Glomerular visceral epithelial cell (primary cell): ENCODE data around the gene CMSS1.

Experiments used
- DNase-seq: peaks from one replicate; pipeline ENCODE4 v3.0.0-alpha.2; 2016; ENCODE audit errors: extremely low spot score

Gene CMSS1

DNA sequence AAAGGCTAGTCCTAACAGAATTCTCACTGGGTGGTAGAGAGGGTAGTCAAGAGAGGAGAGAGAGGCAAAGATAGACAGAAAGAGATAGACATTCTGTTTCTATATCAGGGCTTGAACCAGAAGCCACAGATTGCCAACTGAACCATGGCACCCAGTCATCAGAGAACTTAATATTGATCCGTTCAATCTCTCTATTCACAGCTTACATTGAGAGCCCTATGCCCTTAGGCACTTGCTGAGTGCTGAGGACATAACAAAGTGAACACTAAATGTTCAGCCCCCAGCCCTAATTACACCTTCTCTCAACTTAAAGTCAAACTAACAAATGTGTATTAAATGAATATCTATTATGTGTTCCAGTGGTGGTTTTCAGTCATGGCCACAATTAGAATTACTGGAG lies 172.5 kb downstream of the CMSS1 start:
- DNase-seq, result no peak

DNA sequence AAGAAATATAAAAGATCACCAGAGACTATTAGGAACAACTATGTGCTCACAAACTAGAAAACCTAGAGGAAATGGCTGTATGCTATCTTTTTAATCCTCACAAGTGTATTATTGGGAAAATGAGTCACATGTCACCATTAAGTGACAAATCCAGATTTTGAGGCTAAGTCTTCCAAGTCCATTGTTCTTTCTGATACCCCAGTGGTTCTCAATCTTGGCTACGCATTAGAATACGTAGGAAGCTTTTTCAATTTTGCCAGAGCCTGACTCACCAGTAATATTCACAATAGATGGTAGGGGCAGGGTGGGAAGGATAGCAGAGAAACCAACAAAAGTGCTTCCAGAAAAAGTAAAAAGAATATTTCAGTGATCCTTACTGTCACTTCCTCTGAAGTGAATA lies 179.6 kb downstream of the CMSS1 start:
- DNase-seq, result no peak

DNA sequence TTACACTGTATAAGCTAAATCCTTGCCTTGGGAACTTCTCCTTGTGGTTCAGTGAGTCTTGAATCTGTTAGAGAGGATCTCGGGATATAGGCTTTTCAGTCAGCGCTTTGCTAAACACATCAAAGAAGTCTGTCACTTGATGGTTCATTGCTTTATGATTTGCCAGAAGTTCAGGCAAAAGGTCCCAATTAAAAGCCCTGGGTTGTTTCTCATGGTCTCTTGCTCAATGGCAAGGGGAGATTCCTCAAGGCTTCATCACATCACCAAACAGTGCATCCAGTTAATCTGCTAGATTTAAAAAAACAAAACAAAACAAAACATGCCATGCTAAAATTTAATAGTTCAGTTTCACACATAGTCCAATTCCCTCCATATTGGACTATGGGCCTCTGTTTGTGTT lies 181.9 kb downstream of the CMSS1 start:
- no peak for DNase-seq

DNA sequence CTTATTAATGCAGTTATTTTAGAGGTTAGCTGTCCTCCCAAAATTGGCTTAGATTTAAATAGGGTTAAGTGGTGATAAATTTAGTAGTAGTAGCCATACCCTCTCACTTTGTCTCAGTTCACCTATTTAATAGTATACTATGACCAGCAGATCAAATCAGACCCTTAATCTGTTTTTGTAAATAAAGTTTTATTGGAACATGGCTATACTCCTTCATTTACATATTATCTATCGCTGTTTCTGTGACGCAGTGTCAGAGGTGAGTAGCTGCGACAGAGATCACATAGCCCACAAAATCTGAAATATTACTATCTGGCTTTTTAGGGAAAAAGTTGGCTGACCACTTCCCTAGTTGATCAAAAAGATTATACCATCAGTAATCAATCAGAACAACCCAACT lies 183.4 kb downstream of the CMSS1 start:
- DNase-seq, result no peak

DNA sequence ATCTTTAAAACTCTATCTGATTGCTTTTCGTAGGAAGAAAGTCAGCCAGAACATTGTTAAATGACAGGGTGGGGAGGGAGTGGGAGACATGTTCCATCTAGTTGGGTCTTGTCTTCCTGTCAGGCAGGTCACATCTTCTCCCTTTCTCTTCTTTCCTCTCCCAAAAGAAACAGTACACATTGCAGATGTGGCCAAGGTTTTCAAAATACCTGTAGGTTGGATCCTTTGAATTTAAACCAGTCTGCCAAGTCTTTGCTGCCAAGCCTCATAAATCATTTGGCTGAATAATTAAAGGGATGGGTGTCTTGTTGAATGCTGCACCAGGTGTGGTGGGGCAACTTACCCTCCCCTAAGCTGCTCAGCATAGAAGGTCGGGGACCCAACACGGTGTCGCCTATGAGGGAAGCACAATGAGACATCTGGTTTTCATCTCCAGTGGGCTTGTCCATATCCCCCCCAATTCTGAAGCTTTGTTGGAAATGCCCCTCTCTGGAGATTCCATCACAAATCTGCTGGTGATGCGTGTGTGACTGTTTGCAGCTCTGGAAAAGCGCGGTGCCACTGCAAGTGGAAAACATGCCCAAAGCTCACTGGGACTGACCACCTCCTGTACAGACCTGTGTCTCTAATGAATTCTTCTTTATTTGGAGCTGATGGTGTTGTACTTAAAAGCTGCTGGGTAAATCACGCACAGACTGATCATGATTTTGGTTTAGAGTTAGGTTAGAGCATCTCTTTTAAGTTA lies 184.0 kb downstream of the CMSS1 start:
- DNase-seq, result no peak

DNA sequence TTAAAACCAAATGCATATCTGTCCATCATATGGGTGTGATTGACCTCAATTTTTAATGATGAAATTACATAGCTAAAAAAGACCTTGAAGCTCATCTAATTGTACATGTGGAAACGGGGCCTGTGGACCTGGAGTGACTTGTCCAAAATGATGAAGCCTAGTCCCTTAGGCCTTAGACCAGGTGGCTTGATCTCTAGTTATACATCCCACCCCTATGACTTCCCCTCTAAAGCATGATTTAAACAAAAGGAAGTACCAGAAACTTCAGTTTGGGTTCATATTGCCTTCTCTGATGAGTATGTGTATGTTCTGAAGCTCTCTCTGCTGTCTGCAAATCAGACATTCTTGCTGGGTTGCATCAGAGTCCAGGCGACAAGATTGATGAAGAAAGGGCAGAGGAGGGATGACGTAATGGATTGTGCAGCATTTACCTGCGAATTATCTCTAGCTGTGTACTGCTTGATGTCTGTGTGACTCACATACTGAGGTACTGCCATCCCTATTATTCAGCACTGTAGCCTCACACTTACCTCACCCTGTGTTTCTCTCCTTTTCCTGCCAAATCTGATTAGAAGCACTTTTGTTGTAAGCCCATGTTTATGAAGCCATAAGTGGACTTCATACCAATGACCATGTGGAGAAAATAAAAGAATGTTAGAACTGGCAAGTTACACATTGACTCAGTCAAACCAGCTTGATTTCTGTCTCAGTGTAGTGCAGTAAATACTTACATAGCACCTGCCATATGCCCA lies 185.1 kb downstream of the CMSS1 start:
- peak; percentile 93 for DNase-seq

DNA sequence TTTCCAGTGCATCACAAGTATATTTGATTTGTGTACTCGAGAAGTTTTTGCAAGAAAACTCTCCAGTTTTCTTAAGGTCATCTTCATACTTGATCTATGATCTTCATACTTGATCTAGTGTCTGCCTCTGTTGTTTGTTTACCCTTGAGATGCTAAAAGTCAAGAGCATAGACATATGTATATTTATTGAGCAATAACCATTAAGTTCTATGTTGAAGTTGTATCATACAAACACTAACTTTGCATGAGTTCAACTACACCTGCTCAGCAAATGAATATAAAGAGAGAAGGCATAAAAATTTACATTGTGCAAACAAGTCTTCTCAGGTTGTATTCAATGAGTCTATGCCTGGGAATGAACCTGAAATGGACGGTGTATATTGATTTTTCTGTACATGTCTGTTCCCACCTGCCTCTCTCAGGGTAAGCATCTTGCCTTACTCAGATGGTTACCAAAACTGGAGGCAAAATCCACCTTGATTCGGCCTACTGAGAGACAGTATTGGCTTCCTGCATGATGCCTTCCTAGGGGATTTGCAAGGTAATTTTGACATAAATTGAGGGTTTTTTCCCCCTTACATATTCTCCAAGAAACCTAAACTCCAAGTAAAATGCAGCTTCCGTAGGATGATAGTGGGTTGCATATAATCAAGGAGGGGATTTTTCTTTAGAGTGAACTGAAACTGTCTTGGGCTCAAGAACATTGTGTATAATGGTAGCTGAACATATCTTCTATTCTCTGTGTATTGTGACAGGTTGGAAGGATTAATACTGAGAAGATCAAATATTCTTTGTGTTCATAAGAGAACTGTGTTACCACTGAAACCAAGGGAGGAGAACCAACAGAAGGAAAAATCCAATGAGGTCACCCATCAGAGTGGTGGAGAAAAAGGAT lies 186.2 kb downstream of the CMSS1 start:
- no peak for DNase-seq

DNA sequence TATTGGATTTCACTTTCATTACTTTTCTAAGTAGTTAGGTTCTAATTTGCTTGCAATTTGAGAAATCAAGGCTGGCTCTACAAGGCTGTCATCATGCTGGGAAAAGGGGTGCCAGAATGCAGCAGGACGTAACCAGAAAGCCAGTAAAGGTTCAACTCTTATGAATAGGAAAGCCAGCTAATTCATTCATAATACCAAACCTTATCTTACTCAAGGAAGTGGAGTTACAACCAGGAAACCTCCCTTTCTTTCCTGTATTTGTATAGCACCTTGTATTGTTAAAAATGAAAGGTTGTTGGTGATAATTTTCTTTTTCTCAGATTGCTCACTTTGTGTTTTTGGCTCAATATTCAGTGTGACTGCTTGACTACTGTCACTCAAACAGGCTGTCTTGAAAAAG lies 187.3 kb downstream of the CMSS1 start:
- no peak for DNase-seq

DNA sequence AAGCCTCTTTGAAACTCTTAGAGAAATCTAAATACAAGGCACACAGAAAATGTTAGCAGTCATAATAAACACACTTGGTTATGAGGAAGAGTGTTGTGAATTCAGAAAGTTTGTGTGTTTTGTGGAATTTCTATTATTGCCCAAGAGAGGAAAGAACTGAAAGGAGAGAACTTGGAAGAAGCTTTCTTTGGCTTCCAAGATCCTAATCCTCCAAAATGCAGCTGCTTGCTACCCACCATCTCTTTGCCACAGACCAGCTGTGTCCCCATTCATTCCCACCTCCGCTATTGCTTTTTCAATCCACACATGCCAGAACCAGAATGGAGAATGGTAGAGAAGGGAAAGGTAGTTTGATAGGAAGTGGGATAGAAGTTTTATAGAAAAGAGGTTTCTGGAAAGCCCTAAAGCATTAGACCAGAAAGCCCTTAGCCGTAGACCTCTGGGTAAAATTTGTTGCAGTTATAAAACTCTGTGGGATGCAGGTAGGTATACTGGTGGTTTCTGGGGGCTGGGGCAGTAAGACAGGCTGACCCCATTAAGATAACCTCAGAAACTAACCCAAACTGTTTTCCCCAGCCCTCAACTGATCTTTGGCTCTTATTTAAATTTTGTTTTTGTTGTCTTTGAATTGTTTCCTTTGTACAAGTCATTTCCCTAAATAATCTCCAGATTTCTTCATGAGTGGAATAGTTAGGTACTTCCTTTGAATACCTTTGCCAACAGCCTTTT lies 188.2 kb downstream of the CMSS1 start:
- DNase-seq, result no peak

DNA sequence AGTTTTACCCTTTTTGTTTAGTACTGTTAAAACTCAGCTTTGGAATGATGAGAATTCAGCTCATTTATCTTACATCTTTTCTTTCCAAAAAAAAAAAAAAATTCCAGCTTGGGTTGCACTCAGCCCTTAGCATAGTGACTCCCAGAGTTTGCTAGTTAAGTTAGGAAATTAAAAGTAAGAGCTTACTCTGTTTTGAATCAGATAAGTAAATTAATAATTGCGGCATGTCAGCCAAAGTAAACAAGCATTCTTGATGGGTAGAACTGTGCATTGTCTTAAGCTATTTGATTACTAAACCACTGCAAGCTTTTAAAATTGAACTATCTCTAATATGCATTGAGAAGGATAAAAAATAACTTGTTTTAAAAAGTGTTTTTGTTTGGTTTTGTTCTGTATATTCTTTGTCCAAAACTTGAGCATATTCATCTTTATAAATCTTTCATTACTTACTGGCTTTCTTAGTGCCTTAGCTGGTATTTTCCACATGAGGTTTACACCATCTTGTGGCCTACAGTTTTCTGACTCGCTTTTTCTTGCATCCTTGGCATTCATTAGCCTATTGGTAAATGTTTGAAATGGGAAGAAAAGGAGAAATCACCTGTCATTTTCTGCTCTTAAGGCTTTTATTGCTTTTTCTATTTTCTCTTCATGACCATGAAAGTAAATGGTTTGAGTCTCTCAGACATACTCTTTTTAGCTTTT lies 189.1 kb downstream of the CMSS1 start:
- DNase-seq, result peak; percentile 28

DNA sequence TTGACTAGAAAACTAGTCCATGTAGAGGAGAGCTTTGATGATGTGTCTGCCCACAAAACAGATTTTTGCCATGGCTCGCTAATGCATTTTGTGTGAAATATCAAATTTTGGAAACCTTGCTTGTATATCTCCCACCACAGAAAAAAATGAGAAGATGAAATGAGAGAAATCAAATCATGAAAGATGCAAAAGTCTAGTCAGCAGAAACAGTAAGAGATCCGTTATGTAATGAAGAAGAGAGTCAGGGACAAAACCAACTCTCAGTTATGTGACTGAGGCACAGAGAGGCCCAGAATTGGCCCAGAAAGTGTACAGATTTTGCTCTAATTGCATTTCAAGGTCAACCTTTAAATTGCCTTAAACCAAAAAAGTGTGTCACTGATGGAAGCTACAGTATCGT lies 189.7 kb downstream of the CMSS1 start:
- no peak for DNase-seq

DNA sequence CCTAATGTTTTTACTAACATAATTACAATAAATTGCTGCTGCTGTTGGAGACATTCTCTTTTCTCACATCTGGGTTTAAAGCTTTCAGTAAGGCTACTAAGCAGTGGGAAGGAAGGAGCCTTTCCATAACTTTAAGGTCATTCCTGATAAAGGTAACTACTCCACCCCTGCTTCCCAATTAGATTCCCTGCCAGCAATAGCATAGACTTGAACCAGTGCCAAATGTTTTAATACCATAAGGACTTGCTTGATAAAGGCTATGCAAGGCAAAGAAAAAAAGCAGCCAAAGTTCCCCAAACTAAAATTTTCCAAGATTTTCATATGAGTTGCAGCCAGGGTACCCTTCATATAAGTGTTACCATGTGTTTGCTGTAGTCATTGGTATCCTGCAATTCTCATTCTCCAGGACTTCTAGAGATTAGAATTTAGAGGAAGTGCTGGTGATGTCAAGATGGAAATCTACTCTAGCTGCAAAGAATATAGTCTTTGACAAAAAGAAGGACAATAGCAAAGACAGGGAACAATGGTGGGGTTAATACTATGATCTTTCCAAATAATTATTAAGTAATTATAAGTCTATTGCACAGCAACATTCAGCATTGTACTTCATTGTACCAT lies 190.5 kb downstream of the CMSS1 start:
- no peak for DNase-seq

DNA sequence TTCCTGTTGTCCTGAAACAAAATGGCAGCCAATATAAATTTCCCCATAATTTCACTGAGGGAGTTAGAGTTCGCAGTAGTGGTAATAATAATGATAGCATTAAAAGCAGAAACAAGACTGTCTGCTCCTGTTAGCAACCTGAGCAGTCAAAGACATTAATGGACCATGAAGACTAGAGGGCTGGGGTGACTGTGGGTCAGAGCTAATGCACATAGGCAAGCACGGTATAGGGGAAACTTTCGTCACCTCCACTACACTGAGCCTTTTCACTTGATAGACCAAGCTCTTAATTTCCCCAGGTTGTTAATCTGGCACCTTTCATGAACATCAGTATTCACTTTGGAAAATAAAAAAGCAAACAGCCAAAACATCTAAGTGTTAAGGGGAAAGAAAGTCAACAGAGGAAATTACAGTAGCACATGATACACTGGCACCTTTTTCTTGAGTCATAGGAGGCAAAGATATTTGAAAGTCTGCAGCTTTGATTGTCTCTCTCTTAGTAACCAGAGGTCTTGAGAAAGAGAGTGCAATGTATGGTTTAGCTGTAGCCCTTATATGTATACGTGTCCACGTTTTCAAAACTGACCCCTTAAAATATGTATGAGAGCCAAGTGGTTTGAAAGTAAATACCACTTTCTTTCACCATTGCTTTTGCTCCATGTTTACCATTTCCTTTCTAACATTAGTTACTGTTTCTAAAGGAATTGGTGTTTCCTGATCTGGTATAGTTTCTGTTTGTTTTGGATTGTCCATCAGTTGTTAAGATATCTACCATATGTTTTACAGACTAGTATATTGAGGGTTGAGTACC lies 191.8 kb downstream of the CMSS1 start:
- no peak for DNase-seq

DNA sequence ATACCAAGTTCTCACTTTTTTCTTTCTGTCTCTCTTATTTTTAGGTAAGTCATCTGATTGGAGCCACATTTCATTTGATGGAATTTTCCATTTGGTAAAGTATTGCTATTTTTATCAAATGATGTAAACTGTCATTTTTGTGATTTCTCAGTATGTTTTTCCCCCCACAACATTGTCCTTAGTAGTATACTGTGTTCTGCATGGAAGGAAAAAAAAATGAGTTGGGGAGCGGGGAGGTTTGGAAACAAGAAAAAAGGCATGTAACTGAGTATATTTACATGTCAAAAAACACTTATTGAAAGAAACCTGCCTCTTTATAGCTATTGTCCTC lies 192.4 kb downstream of the CMSS1 start:
- no peak for DNase-seq

DNA sequence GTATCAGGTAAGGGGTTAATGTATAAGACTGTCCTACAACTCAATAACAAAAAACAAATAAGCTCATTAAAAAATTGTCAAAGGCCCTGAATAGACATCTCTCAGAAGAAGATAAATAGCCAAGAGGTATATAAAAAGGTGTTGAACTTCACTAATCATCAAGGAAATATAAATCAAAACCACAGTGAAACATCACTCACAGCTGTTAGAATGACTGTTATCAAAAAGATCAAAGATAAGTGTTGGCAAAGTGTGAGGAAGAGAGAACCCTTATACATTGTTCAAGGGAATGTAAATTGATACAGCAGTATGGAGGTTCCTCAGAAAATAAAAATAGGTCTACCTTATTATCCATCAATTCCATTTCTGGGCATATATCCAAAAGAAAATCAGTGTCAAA lies 201.1 kb downstream of the CMSS1 start:
- no peak for DNase-seq

DNA sequence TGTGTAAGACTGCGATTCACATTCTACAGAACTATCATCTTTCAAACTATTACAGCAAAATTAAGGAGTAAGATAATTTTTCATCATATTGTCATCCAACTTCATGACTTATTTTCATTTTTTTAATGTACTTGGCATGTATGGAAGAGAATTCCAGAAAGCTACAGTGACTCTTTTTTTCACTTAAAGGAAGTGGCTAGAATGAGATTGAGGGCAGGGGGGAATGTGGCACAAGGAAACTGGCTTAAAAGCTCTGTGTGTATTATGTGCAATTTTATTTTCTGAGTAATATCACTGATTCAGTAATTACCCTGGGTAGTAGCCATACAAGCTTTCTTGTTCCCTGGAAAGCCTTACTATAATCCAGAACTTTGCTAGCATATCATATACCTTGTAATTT lies 202.1 kb downstream of the CMSS1 start:
- no peak for DNase-seq

DNA sequence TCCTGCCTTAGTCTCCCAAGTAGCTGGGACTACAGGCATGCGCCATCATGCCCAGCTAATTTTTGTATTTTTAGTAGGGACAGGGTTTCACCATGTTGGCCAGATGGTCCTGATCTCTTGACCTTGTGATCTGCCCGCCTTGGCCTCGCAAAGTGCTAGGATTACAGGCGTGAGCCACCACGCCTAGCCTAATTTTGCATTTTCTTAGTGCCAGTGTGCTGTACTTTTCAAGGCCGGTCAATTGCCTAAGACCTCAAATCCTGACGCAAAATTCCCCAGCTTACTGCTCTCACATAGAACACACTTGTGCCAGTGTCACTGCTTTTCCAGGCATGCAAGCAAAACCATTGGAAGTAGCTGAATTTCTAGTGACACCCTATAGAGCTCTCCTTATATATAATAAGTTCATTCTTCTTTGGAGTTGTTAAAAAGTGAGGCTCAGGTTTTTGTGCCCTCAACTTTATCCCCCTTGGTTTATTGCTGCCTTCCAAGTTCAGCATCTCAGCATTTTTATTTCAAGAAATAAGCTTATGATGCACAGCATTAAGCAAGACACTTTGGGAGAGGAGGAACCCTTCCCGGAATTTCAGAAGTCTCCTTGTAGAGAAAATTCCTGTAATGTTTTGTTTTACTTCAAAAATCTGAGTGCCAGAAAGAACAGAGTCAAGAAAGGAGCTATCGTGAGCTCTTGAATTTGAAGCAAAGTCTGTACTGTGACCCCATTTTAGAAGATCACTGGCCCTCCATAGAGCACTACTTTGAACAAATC lies 203.4 kb downstream of the CMSS1 start:
- no peak for DNase-seq

DNA sequence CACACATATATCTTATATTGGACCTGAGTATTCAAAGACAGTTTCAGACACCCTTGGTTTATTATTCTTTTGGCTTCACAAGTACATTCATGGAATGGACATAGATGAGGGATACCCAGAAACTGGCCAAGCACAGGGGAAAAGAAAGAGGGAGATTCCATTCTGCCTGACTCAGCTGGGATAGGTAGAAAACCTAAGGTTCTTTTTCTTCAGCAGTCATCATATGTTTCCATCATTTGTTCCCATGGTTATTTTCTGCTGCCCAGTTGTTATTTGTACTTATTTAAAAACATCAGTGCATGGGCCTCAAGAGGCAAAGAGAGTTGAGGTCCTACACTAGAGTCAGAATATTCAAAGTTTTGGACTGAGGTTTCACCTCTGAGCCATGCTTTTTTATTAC lies 204.8 kb downstream of the CMSS1 start:
- DNase-seq, result peak; percentile 39

DNA sequence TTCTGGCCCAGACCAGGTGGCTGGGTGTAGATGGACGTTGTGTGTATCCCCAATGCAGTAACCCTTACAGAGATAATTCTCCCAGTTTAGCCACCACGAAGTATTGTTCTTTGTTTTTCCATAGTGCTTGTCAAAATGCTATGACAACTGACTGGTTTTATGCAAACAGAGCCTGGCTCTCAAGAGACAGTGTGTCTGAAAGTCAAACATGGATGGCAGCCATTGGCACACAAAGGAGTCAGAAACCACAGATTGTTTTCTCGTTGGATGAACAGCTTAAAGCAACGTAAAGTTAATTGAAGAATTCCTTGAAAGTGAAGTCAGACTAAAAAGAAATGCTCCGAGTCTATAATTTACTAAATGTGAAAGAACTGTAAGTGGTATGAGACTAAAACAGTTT lies 205.5 kb downstream of the CMSS1 start:
- DNase-seq, result peak; percentile 94
